Activated effector memory CD4-positive, alpha-beta T cell treated with anti-CD3 and anti-CD28 coated beads, Interleukin-2, amount 50 U/mL, for 16 hours (primary cell): ENCODE results near the gene CRBN.

Source experiments
- DNase-seq: peaks from one replicate; pipeline ENCODE4 v3.0.0-alpha.2; 2020

Gene CRBN

GRCh38 chr3:3109407-3110298 is 69.8 kb downstream of the CRBN start:
- no peak for DNase-seq

DNA sequence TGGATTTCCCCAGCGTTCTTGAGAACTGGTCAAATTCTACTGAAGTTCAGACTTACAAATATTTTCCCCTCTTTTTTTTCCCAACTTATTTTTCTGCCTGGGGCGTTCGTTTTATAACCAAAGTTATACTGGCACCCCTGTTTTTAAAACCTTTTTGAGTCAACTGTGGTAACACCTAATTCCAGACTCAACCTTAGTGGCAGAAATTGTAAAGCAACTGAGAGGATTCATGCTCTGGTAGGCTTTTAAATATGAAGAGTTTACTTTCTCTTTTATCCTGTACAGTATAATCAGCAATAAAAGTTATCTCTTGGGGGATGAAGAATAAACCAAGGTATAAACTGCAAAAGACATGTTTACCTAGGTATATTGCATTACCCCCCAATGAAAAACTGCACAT is 71.6 kb downstream of the CRBN start:
- no peak for DNase-seq

DNA sequence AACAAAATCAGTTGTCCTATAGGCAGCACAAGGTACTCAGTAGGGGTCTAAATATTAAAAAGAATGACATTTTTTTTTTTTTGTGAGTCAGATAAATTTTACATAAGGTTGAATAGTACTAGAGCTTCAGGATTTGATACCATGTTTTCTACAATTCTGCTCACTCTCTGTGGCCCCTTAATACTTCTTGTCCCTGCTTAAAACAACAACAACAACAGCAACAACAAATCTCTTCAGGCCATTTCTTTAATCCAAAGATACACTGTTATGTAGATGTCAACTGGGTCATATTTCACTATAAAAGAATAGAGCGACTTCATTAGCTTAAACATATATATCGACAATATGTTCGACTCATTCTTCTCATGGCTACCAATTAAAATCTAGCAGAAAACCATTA is 72.3 kb downstream of the CRBN start:
- no peak for DNase-seq

DNA sequence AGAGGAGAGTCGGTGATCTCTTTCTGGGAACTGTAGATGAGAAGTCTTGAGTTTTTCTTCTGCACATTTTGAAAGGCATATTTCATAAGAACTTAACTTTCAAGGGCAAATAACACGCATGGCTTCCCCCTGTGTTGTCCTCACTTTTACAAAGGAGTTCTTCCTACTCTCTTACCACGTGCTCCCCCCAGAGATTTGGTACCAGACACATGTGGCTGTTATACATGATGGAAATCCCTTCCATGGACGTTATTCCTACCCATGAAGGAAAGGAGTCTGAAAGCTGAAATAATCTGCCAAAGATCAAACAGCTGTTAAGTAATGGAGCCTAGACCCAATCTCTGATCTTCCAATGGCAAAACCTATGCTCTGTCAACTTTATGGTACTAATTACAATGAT is 73.7 kb downstream of the CRBN start:
- DNase-seq = no peak

DNA sequence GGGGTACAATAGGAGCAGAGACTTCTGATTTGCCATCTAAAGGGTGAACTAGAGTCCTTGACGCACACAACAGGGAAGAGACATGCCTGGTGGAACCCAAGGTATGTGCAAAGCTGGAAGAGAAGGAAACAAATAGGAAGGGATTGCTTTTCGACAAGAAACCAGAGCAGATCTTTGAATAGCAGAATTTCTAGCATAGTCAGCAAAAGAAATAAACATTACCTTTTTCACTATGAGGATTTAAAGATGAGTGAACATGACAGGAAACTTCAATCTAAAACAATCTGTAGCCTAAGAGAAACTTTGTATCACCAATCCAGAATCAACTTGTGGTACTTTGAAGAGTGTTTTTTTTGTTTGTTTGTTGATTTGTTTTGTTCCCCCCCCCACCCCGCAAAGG is 74.2 kb downstream of the CRBN start:
- DNase-seq = no peak

GRCh38 chr3:3102751-3103150 is 76.7 kb downstream of the CRBN start:
- DNase-seq = no peak

DNA sequence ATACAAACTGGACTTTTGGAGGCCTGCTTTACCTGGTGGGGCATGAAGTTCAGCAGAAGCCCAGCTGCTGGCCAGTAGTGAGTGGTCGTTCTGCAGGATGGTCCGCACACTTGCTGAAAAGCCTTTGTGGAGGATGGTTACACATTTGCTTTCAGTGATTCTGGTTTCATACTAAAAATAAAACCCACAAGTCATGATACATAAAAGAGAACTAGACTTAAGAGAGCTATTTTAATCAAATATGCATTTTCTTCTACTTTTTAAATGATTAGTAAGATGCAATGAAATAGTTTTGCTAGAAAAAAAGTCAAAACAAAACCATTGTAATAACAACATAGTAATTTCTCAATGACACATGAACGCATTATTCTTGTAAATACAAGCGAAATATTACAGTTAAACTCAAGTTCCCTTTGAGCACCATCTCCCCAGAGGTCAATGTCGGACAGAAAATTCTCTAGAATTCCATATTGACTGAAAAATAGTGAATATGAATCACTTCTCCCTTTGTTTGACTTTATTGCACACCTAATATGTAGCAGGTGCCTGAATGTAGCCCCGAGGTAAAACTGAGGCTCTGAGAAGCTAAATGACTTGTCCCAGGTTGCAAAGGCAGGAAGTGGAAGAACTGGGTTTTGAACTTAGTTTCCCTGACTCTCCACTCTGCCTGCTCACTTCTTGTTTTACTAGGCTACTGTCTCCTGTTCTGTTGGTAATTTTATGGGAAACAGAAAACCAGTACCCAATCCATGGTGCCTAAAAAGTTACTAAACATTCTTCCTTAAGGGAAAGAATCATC is 77.6 kb downstream of the CRBN start:
- no peak for DNase-seq
